Vagina (tissue), 2 donors: ENCODE measurements around the gene GSG1L.

Source experiments
- CTCF ChIP-seq, 3 experiments: fragments of 450-650 bp in 2 of 3; fragments of 200-600 bp in 1 of 3; sonication (generic) in 1 of 3; IDR thresholded peaks; one replicate each; pipeline ENCODE4 v1.5.1; 2017 to 2019; ENCODE audit warnings: antibody characterized with exemption in 3 of 3, mild to moderate bottlenecking in 2 of 3, moderate library complexity in 2 of 3
- POLR2A ChIP-seq, 2 donors: fragments of 450-650 bp; IDR thresholded peaks; one replicate each; pipeline ENCODE4 v1.6.1; 2017; ENCODE audit warnings: antibody characterized with exemption in 2 of 2, mild to moderate bottlenecking in 2 of 2, moderate library complexity in 2 of 2

DNA sequence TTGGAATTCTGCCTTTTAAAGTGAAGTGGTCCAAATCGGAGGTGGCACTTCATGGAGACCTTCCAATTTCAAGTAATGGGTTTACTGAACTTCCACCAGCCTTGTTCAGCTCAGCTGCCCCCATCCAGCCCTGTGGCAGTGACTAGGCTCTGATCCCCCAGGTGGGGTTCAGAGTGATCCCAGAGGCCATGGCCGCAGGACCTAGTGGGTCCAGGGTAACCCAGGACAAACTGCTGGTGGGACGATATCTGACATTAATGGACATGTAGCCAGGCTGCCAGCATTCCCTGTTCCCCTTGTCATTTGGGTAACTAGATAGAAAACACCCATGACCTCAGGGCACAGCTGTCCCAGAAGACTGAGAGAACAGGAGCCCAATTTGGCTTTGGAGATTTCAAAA is 209.9 kb downstream of the GSG1L start:
- TF ChIP-seq POLR2A (IDR thresholded peaks at IDR 0.05) (no peak), CTCF (IDR thresholded peaks at IDR 0.05) (no peak)
